HG02938 (cell line): Measurements from ENCODE around the gene VSTM2B.

ENCODE experiments used
- ATAC-seq: cut with Tn5 transposase; IDR thresholded peaks from one replicate; pipeline ENCODE4 v1.9.1; 2021; ENCODE audit warnings: mild to moderate bottlenecking, moderate library complexity; ENCODE audit not compliant: unreplicated experiment

The VSTM2B gene

GRCh38 chr19:29495901-29496441, 29.8 kb upstream of the VSTM2B start:
- ATAC-seq: no peak

DNA sequence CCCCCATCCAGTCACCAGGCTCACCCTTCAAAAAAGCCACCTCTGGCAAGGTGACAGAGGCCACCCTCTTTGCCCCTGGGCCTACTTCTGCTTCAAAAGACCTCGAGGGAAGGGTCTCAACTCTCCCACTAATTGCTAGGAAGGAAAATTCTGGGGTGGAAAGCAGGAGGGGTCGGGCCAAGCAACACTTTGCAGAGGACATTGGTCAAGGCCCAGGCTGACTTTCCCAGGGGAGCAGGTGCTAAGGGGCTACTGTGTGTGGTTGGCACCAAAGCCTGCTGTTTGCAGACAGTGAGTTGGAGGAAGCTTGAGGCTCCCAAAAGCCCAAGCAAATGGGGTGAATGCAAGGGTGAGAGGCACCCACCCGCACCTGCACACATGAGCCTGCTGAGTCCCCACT, 28.6 kb upstream of the VSTM2B start:
- ATAC-seq: no peak

GRCh38 chr19:29497686-29498436, 27.9 kb upstream of the VSTM2B start:
- ATAC-seq: no peak

GRCh38 chr19:29499261-29499920, 26.4 kb upstream of the VSTM2B start:
- no peak for ATAC-seq

DNA sequence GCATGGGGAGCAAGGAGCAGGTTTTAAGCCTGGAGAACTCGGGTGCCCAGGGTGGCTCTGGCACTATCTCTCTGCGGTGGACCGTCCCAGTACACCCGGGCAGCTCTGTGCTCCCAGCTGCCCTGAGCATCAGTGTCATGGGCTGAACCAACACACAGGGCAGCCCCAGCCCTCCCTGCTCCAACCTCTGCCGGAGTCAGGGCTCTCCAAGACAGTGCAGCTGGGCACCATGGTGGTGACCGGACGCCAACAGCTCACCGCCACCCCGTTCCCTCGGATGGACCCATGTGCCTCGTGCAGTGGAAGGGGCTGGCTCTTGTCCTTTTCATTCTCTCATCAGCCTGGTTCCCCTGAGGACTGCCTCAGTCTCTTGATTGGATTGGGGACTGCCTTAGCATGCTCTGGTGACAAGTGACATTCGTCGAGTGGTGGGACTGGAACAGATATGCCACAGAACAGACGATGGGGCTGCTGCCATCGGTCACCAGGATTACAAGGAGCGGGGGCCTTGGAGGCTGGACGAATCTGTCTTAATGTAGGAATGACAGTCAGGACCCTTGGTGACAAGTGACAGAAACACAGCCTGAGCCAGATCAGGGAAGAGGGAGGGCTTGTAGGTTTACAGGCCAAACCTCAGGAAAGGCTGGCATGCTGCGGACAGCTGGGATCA, 25.7 kb upstream of the VSTM2B start:
- ATAC-seq: no peak

GRCh38 chr19:29501816-29502580, 23.8 kb upstream of the VSTM2B start:
- ATAC-seq: no peak

DNA sequence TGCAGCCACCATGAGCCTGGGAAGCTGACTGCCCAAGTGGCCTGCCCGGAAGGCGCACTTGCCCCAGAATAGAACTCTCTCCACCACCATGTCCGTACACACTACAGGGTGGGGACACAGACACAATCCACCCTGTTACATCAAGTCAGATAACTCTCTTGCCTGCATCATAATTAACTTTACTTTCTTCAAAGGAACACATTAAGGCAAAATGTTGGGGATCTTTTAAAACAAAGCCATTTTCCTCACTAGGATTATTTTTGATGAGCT, 23.3 kb upstream of the VSTM2B start:
- ATAC-seq: no peak

DNA sequence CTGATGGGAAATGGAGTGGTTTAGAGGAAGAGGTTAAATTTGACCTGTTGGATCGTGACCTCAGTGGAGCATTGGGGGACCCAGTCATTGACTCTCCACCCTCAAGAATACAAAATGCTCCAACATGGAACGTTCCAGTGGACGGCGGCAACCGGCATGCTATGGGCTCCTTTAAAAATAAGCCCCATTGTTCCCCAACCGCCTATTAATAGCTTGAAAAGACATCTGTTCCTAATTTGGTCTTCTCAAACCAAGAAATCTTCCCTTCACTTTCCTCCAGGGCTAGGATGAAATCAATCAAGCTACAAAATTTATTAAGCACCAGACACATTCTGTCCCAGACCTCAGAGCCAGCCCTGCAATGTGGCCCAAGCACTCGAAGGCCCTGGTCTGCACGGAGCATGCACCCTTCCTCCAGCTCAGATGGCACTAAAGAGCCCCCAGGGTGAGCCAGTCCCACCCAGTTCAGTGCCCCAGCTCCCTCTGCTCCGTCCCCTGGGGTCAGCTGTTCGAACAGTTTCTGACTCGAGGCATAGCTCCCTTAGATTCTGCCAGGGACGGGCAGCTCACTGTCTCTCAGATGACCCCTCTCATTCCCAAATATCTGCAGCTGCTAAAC, 22.5 kb upstream of the VSTM2B start:
- no peak for ATAC-seq

GRCh38 chr19:29503785-29504184, 22.0 kb upstream of the VSTM2B start:
- ATAC-seq: no peak

GRCh38 chr19:29504454-29504853, 21.3 kb upstream of the VSTM2B start:
- no peak for ATAC-seq

DNA sequence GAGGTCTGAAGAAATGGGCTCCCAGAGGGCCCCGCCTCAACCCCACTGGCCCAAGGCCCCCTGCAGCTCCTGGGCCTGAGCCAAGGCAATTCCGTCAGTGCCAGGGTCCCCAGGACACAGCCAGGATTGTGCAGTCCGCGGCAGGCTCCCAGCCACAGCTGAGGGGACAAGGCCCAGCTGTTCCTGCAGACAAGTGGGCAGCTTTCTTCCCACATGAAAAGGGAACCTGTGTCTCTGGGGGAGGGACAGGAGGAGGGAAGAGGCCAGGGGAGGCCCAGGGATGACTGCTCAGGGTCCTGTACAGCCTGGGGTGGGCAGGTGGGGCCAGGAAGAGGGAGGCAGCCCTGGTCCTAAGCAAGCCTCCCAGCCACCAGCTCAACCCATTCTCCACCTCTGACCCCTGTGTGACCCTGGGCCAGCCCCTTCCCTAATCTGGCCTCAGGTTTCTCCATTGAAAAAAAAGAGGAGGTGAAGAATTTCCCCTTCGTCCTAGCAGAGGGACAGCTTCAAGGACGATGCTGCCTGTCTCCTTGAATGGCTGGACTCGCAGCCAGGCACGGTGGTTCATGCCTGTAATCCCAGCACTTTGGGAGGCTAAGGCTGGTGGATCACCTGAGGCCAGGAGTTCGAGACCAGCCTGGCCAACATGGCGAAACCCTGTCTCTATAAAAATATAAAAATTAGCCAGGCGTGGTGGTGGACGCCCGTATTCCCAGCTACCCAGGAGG, 20.5 kb upstream of the VSTM2B start:
- ATAC-seq: no peak

- no peak for ATAC-seq
Observed at GRCh38 chr19:29506619-29506911, 19.2 kb upstream of the VSTM2B start.

DNA sequence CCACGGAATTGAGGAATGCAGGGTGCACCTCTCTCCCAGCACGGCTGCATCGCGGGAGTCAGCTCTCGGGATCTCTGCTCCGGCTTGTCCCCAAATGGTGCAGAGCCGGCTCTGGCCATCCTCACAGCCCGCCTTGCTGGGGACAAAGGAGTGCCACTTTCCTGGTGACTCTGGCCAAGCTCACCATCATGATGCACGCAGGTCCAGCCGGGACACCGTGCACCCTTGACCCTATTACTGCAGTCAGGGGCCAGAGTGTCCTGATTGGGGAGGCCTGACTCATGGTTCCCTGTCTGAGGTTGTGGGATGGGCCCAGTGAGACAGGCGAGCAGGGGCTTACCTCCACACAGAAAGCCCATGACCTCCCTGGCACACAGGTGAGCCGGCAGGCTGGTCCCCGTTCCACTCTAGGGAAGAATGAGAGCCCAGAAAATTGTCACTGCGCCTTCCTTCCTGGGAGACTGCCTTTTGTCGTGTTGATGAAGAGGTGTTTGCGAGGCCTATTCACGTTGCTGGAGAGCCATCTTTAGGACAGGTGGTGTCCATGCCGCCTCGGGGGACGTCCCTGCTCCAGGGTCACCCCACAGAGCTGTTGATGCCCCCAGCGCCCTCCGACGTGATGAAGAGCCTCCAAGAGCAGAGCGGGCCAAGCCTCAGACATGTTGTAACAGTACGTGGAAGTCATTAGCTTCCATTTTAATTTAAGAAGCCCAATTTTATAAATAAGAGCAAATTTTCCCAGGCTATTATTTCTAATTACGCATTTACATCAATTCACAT, 18.5 kb upstream of the VSTM2B start:
- ATAC-seq: no peak

- ATAC-seq: no peak
Observed at GRCh38 chr19:29508181-29508580, 17.6 kb upstream of the VSTM2B start.

DNA sequence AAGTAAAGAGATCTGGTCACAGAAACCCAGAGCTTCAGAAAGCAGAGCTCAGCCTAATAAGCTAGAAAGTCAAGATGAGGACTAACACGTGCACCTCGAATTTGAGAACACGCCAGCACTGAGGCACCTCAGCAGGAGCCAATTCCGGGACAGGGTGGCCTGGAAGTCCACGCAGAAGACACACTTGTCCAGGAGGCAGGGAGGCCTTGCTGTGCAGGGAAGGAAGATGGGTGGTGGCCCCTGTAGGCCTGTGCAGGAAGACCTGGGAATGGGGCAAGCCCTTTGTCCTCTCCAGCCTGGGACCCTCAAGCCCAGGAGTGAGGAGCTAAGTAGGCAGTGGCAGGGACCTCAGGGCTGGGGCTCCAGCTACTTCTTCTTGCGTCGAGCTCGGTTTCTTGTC, 16.3 kb upstream of the VSTM2B start:
- no peak for ATAC-seq

- no peak for ATAC-seq
Observed at GRCh38 chr19:29510701-29511265, 15.0 kb upstream of the VSTM2B start.

GRCh38 chr19:29511768-29512167, 14.0 kb upstream of the VSTM2B start:
- ATAC-seq: no peak

DNA sequence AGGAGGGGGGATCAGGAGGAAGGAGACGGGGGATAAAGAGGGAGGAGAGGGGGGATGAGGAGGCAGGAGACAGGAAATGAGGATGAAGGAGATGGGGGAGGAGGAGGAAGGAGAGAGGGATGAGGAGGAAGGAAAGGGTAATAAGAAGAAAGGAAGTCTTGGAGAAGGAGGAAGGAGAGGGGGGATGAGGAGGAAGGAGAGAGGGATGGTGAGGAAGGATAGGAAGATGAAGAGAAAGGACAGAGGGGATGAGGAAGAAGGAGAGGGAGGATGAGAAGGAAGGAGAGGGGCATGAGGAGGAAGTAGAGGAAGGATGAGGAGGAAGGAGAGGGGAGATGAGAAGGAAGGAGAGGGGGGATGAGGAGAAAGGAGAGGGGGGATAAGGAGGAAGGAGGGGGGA, 13.0 kb upstream of the VSTM2B start:
- ATAC-seq: no peak

GRCh38 chr19:29514525-29515232, 11.1 kb upstream of the VSTM2B start:
- peak; percentile 62 for ATAC-seq
